ENCODE results near the gene CST9. TPM values are rescaled to one million over a fixed set of nuclear protein-coding genes. Genes with fewer than 3 reads are reported as not detected.
"Not testable (repeated sequence)": the region's sequence is repeated elsewhere in the genome, so short reads cannot be mapped to it uniquely, and the experiment has no call there.

CST9 gene
- total RNA-seq, 1 experiment from 2014 or later = not detected

DNA sequence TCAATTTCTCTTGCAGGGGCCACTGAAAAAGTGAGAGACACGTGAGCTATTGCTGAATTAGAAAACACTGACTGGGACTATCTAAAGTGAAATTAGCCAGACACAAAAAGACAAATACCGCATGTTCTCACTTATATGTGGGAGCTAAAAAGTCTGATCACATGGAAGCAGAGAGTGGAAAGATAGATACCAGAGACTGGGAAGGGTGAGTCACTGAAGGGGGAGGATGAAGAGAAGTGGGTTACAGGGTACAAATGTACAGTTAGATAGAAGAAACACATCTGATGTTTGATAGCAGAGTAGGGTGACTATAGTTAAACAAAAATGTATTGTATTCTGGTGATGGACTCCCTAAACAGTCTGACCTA lies 18.6 kb upstream of the CST9 start:
- H3K36me3 ChIP-seq = no peaks in the 10 kb centered on the region; the same call in 1 of the 2 replicates
- no peak overlapping the region for H3K4me3 ChIP-seq
- H3K27me3 ChIP-seq (replicated peaks) = no peaks in the 10 kb centered on the region
- no peaks in the 10 kb centered on the region for H3K9me3 ChIP-seq (replicated peaks)
- H3K4me1 ChIP-seq (replicated peaks) = peaks cover 22% of the 10 kb centered on the region
- no peak overlapping the region for H3K27ac ChIP-seq
- no peak for DNase-seq (ENCODE audit: low read depth in 1 of 2, low spot score in 2 of 2)

DNA sequence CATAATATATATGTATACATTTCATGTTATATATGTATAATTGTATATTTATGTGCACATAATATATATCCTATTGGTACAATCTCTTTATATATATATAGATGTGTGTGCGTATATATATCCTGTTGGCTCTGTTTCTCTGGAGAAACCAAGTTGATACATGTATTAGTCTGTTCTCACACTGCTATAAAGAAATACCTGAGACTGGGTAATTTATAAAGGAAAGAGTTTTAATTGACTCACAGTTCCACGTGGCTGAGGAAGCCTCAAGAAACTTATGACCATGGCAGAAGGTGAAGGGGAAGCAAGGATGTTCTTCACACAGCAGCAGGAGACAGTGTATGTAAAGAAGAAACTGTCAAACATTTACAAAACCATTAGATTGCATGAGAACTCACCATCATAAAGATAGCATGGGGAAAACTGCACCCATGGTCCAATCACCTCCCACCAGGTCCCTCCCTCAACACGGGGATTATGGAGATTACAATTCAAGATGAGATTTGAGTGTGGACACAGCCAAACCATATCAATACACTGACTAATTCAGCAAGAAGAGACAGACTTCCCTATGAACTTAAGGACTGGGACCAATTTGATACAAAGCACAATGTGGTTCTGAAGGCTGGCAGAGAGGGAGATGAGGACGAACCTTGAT lies 18.1 kb upstream of the CST9 start:
- H3K27ac ChIP-seq = no peak overlapping the region
- no peak for DNase-seq (ENCODE audit: low read depth in 1 of 2, low spot score in 2 of 2)
- H3K9me3 ChIP-seq (replicated peaks) = no peaks in the 10 kb centered on the region
- H3K27me3 ChIP-seq (replicated peaks) = no peaks in the 10 kb centered on the region
- no peak overlapping the region for H3K4me3 ChIP-seq
- H3K4me1 ChIP-seq (replicated peaks) = peaks cover 17% of the 10 kb centered on the region
- no peaks in the 10 kb centered on the region; the same call in 1 of the 2 replicates for H3K36me3 ChIP-seq

GRCh38 chr20:23622839-23623343 lies 17.2 kb upstream of the CST9 start:
- Histone ChIP-seq H3K4me1 (replicated peaks) (peaks cover 15% of the 10 kb centered on the region), H3K27me3 (replicated peaks) (no peaks in the 10 kb centered on the region), H3K27ac (peak overlapping the region; percentile 89), H3K36me3 (no peaks in the 10 kb centered on the region), H3K4me3 (peak overlapping the region; percentile 31), H3K9me3 (replicated peaks) (no peaks in the 10 kb centered on the region)
- DNase-seq (ENCODE audit: low read depth in 1 of 2, low spot score in 2 of 2) = peak; percentile 91

DNA sequence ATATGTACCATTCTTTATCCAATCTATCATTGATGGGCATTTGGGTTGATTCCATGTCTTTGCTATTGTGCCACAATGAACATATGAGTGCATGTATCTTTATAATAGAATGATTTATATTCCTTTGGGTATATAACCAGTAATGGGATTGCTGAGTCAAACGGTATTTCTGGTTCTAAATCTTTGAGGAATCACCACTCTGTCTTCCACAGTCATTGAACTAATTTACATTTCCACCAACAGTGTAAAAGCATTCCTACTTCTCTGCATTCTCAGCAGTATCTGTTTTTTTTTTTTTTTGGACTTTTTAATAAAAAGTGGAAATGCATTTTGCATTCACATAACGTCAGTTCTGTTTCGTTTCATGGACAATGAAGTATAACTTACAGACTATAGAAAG lies 16.7 kb upstream of the CST9 start:
- not testable (repeated sequence) for H3K27me3 ChIP-seq (replicated peaks); H3K36me3 ChIP-seq; DNase-seq (ENCODE audit: low read depth in 1 of 2, low spot score in 2 of 2); H3K9me3 ChIP-seq (replicated peaks)
- Histone ChIP-seq H3K4me1 (replicated peaks) (peaks cover 15% of the 10 kb centered on the region), H3K27ac (peak overlapping the region; percentile 89), H3K4me3 (peak overlapping the region; percentile 31)

GRCh38 chr20:23620670-23621386 lies 15.1 kb upstream of the CST9 start:
- H3K27ac ChIP-seq; H3K27me3 ChIP-seq (replicated peaks); H3K36me3 ChIP-seq; H3K4me3 ChIP-seq; DNase-seq (ENCODE audit: low read depth in 1 of 2, low spot score in 2 of 2); H3K9me3 ChIP-seq (replicated peaks): not testable (repeated sequence)
- peaks cover 15% of the 10 kb centered on the region for H3K4me1 ChIP-seq (replicated peaks)

DNA sequence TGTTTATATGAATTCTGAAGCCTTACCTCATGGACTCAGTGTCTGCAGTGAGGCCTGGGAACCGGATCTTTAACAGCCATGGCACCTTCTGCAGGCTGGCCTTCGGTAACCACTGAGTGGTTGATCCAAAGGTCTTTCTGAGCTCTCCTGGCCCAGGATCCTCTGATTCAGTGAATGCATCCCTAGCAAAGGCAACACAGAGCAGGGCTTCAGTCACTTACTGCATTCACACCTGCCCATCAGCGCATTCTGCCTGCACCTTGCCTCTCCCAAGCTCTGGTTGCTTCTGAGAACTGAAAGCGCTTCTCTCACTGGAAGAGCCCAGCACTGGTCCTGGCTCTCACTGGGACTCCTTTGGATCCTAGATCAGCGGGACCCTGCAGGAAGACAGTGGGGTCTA lies 8.4 kb upstream of the CST9 start:
- H3K9me3 ChIP-seq (replicated peaks) = no peaks in the 10 kb centered on the region
- H3K4me1 ChIP-seq (replicated peaks) = no peaks in the 10 kb centered on the region
- H3K27me3 ChIP-seq (replicated peaks) = 0 out of 2 replicates have a peak, but pooled peaks cover 3% of the 10 kb centered on the region
- H3K27ac ChIP-seq = no peak overlapping the region
- no peak for DNase-seq (ENCODE audit: low read depth in 1 of 2, low spot score in 2 of 2)
- H3K36me3 ChIP-seq = no peaks in the 10 kb centered on the region
- H3K4me3 ChIP-seq = no peak overlapping the region

DNA sequence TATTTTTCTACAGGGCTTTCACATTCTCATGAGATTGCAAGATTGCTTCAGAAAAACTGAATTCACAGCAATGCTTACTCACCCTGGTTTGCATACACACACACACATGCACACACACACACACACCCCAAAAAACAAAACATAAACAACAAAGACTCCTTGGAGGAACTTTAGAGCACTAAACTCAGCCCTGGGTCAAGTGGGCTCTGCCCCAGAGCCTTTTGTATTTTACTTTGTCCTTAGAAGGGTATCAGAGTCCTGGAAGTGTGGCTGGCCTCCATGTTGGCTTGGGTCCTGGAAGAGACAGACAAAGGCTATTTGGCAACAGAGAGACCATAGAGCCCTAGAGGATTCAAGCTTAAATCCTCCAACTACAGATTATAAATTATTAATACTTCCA lies 8.0 kb upstream of the CST9 start:
- no peaks in the 10 kb centered on the region for H3K4me1 ChIP-seq (replicated peaks)
- H3K4me3 ChIP-seq = no peak overlapping the region
- no peaks in the 10 kb centered on the region for H3K36me3 ChIP-seq
- H3K9me3 ChIP-seq (replicated peaks) = no peaks in the 10 kb centered on the region
- no peak for DNase-seq (ENCODE audit: low read depth in 1 of 2, low spot score in 2 of 2)
- no peak overlapping the region for H3K27ac ChIP-seq
- H3K27me3 ChIP-seq (replicated peaks) = 0 out of 2 replicates have a peak, but pooled peaks cover 3% of the 10 kb centered on the region

DNA sequence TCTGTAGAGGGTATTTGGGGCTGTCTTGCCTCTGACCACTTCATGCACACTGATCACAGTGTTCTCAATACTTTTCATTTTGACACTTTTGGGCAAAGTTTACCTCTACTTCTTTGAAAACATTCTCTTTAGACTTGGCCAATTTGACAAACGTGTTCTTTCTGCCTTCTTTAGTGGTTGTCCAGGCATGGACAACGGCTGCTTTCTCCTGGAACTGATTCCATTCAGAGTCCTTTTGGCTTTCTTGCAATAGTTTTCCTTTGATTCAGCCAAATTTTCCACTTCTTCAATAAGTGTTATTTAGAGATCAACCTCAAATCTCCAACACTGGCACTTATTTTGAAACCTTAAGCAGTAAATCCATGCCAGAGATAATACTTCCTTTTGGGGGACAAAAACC lies 6.7 kb upstream of the CST9 start:
- Histone ChIP-seq H3K4me1 (replicated peaks) (no peaks in the 10 kb centered on the region), H3K9me3 (replicated peaks) (no peaks in the 10 kb centered on the region), H3K27ac (no peak overlapping the region), H3K27me3 (replicated peaks) (0 out of 2 replicates have a peak, but pooled peaks cover 3% of the 10 kb centered on the region), H3K36me3 (no peaks in the 10 kb centered on the region), H3K4me3 (no peak overlapping the region)
- DNase-seq (ENCODE audit: low read depth in 1 of 2, low spot score in 2 of 2) = no peak

GRCh38 chr20:23609486-23610109 lies 3.9 kb upstream of the CST9 start:
- 0 out of 2 replicates have a peak, but pooled peaks cover 3% of the 10 kb centered on the region for H3K27me3 ChIP-seq (replicated peaks)
- H3K4me3 ChIP-seq = no peak overlapping the region
- no peak for DNase-seq (ENCODE audit: low read depth in 1 of 2, low spot score in 2 of 2)
- H3K4me1 ChIP-seq (replicated peaks) = 0 out of 2 replicates have a peak, but pooled peaks cover 4% of the 10 kb centered on the region
- no peaks in the 10 kb centered on the region for H3K9me3 ChIP-seq (replicated peaks)
- H3K27ac ChIP-seq = no peak overlapping the region
- no peaks in the 10 kb centered on the region for H3K36me3 ChIP-seq

DNA sequence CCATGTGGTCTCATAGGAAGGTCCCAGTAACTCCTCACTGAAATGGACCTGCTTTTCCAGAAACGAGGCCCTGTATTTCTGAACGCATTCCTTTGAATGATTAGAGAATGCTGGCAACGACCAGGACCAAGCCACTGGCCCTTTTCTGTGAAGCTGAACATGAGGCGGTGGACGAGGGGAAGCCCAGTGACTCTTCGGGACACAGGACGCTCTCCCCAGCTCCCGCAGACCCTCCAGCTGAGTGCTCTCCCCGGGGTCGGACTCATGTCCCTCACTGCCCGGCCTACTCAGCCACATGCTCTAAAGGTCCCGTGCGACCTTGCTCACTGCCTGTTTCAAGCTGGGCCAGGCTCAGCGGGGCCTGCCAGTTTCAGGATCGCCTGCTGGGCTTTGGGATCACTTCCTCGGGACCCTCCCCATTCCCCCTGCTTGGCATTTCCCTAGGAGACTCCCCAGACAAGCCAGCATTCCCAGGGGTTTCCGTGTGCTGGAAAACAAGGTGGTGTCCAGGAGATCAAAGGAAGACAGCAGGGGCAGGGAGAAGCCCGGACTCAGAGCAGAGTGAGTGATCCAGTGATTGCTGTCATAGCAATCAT lies 2.6 kb upstream of the CST9 start:
- 0 out of 2 replicates have a peak, but pooled peaks cover 3% of the 10 kb centered on the region for H3K27me3 ChIP-seq (replicated peaks)
- H3K4me1 ChIP-seq (replicated peaks) = 0 out of 2 replicates have a peak, but pooled peaks cover 4% of the 10 kb centered on the region
- H3K27ac ChIP-seq = no peak overlapping the region
- H3K9me3 ChIP-seq (replicated peaks) = no peaks in the 10 kb centered on the region
- H3K4me3 ChIP-seq = no peak overlapping the region
- no peak for DNase-seq (ENCODE audit: low read depth in 1 of 2, low spot score in 2 of 2)
- H3K36me3 ChIP-seq = no peaks in the 10 kb centered on the region

DNA sequence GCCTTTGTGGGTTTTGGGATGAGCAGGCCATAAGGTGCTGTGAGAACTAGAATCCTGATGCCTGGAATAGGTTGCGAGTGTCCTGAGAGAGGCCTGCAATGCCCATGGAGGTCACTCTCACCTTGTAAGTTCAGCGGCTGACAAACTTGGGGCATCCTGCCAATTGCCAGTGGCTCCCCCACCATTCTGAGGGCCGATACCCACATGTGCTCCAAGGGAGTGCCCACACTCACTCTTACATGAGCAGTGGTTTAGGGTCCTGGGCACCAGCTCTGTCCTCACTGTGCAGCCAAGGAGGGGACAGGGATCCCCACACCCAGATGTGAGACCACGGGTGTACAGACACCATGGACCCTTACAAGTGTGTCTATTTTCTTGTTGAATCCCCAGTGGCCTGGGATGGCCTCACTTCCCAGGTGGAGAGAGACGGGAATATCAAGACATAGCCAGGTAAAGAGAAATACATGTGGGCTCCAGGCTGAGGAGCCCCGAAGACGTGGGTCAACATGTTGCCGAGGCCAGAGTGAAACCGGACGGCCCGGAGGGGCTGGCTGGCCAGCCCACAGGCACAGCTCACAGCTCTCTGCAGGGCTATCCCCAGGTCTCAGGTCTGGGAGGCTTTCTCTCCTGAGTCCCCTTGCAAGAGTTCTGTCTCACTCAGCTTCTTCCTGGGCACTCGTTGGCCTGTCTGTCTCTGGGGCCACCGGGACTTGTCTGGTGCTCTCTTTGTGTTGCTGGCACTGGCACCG lies 2.0 kb upstream of the CST9 start:
- H3K36me3 ChIP-seq = no peaks in the 10 kb centered on the region
- no peaks in the 10 kb centered on the region for H3K9me3 ChIP-seq (replicated peaks)
- H3K4me3 ChIP-seq = no peak overlapping the region
- no peak for DNase-seq (ENCODE audit: low read depth in 1 of 2, low spot score in 2 of 2)
- H3K4me1 ChIP-seq (replicated peaks) = 0 out of 2 replicates have a peak, but pooled peaks cover 4% of the 10 kb centered on the region
- no peak overlapping the region for H3K27ac ChIP-seq
- 0 out of 2 replicates have a peak, but pooled peaks cover 3% of the 10 kb centered on the region for H3K27me3 ChIP-seq (replicated peaks)

DNA sequence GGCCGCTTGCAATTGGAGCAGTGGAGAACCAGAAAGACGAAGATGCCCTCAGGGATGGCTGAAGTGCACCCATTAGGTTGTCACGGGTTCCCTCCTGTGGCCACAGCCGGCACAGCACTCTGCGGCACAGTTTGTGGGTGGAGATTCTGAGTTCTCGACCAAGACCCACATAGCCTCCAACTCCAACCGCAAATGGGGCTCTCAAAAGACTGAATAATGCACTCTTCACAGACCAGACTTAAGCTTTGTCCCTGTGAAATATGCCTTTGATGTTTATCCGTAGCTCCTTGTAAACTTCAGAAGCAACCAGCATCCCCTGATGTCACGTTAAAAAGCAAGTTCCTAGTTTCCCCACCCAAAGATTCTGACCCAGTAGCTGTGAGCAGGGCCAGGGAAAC lies 934 bp upstream of the CST9 start:
- 0 out of 2 replicates have a peak, but pooled peaks cover 4% of the 10 kb centered on the region for H3K4me1 ChIP-seq (replicated peaks)

DNA sequence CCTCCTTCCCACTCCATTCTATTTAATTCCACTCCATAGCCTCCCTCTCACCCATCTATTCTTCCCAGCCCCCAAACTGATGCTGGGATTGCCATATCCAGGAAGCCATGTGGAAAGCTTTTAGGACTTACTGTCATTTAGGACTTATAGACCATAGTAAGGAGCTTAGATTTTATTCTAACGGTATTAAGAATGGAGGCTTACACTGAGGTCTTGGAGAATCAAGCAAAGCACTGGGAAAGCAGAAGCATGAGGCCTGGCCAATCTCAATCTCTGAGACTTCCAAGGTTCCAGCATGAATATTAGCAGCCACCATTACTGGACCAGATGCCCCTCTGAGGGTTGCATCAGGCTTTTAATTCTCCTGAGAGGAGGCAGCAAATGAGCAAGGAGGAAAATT lies 1.4 kb downstream of the CST9 start:
- H3K27me3 ChIP-seq (replicated peaks) = 0 out of 2 replicates have a peak, but pooled peaks cover 2% of the 10 kb centered on the region
- 0 out of 2 replicates have a peak, but pooled peaks cover 4% of the 10 kb centered on the region for H3K4me1 ChIP-seq (replicated peaks)
- no peak for DNase-seq (ENCODE audit: low read depth in 1 of 2, low spot score in 2 of 2)

More for the DNA sequence above, 934 bp upstream of the CST9 start:
- Histone ChIP-seq H3K9me3 (replicated peaks) (no peaks in the 10 kb centered on the region), H3K27ac (no peak overlapping the region), H3K27me3 (replicated peaks) (no peaks in the 10 kb centered on the region), H3K4me3 (no peak overlapping the region), H3K36me3 (no peaks in the 10 kb centered on the region)
- peak; percentile 60 to 81 for DNase-seq (ENCODE audit: low read depth in 1 of 2, low spot score in 2 of 2)

More for the DNA sequence above, 1.4 kb downstream of the CST9 start:
- H3K27ac ChIP-seq = no peak overlapping the region
- no peaks in the 10 kb centered on the region for H3K36me3 ChIP-seq
- no peak overlapping the region for H3K4me3 ChIP-seq
- no peaks in the 10 kb centered on the region for H3K9me3 ChIP-seq (replicated peaks)

Measured in SJSA1 (cell line).